K562 (cell line): ENCODE measurements around the gene HIPK1. TPM values are rescaled to one million over a fixed set of nuclear protein-coding genes. Genes with fewer than 3 reads are reported as not detected.

Experiments
- CHD4 ChIP-seq: fragments of 200-600 bp; sonication (generic); IDR thresholded peaks from 3 replicates; pipeline ENCODE4 v1.6.1; 2012; ENCODE audit warnings: low read depth, mild to moderate bottlenecking, mixed read lengths, low read length, inconsistent platforms; ENCODE audit not compliant: insufficient read depth, insufficient replicate concordance, poor library complexity, severe bottlenecking
- MAFK ChIP-seq: IDR thresholded peaks from 2 replicates; pipeline ENCODE4 v1.6.1; 2011; ENCODE audit warnings: low read length, improper control_type of control experiment
- NFRKB ChIP-seq: fragments of 450-650 bp; IDR thresholded peaks from 2 replicates; pipeline ENCODE4 v1.6.1; 2016; ENCODE audit warnings: low read depth
- PURB ChIP-seq: sonication (generic); formaldehyde crosslinking; IDR thresholded peaks from 2 replicates; pipeline ENCODE4 v1.9.0; 2021; ENCODE audit warnings: low read depth, mild to moderate bottlenecking, missing genetic modification reagents
- SREBF2 ChIP-seq: sonication (generic); formaldehyde crosslinking; IDR thresholded peaks from 2 replicates; pipeline ENCODE4 v1.4.0; 2020; ENCODE audit warnings: mild to moderate bottlenecking, missing genetic modification reagents
- ZNF354B ChIP-seq: fragments of 250-450 bp; sonication (Bioruptor Pico); IDR thresholded peaks from 2 replicates; pipeline ENCODE4 v1.4.0; 2020
- polyA plus RNA-seq, 8 experiments: library from polyadenylated mRNA; depleted of rRNA in 4 of 8; stranded (reverse) in 5 of 8; unstranded in 3 of 8; fragments of >200 nt; fragmentation: Nextera tagmentation in 2 of 8; fragmentation: Illumina TruSeq in 1 of 8; extraction: Ambion mirVana in 2 of 8; extraction: Trizol in 1 of 8; gene quantifications; 2 replicates each; pipeline versions ENCODE4 v1.2.1 to v1.2.3, GENCODE V29; 2011 to 2014; ENCODE audit warnings: inconsistent platforms in 1 of 8, missing spikeins in 1 of 8
- total RNA-seq, 7 experiments: library from RNA; depleted of rRNA in 6 of 7; stranded (reverse); fragments of >200 nt in 6 of 7; fragmentation: Illumina TruSeq in 2 of 7; extraction: Trizol in 2 of 7; gene quantifications; 2 replicates each; pipeline versions ENCODE4 v1.2.1 to v1.2.3, GENCODE V29; 2011 to 2021; ENCODE audit warnings: low replicate concordance in 1 of 7
- TF ChIP-seq, protein P1 (sequence below): fragments of 250-450 bp; sonication (Bioruptor Pico); IDR thresholded peaks from 2 replicates; pipeline ENCODE4 v1.4.0; 2020; ENCODE audit warnings: mild to moderate bottlenecking, moderate library complexity
- TF ChIP-seq, protein P2 (sequence below): fragments of 450-650 bp; IDR thresholded peaks from 2 replicates; pipeline ENCODE4 v1.6.1; 2017; ENCODE audit warnings: antibody characterized with exemption

Gene HIPK1
- total and polyA plus RNA-seq, 9 of the 15 experiments (the other 6 are each of a cell fraction or from before 2014, with no cell fraction given): 10.0 to 57.9 (median 29.6) TPM

DNA sequence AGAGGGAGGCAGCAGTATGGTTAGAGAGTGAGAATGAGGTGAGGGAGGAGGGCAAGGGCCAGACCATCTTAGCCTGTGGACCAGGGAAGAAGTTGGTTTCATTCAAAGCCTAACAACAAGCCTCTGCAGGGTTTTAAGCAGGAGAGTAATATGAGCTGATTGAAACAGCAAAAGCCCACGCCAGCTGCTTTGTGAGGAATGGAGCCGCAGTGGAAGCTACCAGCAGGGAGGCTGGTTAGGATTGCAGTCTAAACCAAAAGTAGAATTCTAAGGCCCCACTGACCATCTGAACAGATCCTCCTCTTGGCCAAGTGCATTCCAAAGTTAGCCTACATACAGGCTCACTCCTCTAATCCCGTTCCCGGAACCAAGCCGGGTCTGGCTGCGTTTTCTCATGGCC is 94.9 kb downstream of the HIPK1 start (continued):
- no peak for TF ChIP-seq NFRKB
- no peak for TF ChIP-seq ZNF354B (CRISPR knock-in tag)
- TF ChIP-seq CHD4: no peak
- TF ChIP-seq PURB (CRISPR knock-in tag): no peak
- TF ChIP-seq, protein P1, sequence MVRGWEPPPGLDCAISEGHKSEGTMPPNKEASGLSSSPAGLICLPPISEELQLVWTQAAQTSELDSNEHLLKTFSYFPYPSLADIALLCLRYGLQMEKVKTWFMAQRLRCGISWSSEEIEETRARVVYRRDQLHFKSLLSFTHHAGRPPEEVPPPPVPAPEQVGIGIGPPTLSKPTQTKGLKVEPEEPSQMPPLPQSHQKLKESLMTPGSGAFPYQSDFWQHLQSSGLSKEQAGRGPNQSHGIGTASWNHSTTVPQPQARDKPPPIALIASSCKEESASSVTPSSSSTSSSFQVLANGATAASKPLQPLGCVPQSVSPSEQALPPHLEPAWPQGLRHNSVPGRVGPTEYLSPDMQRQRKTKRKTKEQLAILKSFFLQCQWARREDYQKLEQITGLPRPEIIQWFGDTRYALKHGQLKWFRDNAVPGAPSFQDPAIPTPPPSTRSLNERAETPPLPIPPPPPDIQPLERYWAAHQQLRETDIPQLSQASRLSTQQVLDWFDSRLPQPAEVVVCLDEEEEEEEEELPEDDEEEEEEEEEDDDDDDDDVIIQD: no peak
- no peak for TF ChIP-seq SREBF2 (CRISPR knock-in tag)
- no peak for TF ChIP-seq MAFK
- TF ChIP-seq, protein P2, sequence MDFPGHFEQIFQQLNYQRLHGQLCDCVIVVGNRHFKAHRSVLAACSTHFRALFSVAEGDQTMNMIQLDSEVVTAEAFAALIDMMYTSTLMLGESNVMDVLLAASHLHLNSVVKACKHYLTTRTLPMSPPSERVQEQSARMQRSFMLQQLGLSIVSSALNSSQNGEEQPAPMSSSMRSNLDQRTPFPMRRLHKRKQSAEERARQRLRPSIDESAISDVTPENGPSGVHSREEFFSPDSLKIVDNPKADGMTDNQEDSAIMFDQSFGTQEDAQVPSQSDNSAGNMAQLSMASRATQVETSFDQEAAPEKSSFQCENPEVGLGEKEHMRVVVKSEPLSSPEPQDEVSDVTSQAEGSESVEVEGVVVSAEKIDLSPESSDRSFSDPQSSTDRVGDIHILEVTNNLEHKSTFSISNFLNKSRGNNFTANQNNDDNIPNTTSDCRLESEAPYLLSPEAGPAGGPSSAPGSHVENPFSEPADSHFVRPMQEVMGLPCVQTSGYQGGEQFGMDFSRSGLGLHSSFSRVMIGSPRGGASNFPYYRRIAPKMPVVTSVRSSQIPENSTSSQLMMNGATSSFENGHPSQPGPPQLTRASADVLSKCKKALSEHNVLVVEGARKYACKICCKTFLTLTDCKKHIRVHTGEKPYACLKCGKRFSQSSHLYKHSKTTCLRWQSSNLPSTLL: no peak
